AG04450 (cell line): ENCODE data around the gene SHB. TPM values are rescaled to one million over a fixed set of nuclear protein-coding genes. Genes with fewer than 3 reads are reported as not detected.

Source experiments
- CTCF ChIA-PET: fragments of 300-600, 350-600 bp; formaldehyde crosslinking; extraction: SDS; loops from one replicate; lab custom pipeline; 2022; ENCODE audit warnings: antibody characterized with exemption, inconsistent platforms; lab: Charles Lee
- POLR2A ChIA-PET: fragments of 350-600 bp; formaldehyde crosslinking; extraction: SDS; loops from one replicate; lab custom pipeline; 2021; ENCODE audit warnings: antibody characterized with exemption, inconsistent platforms; lab: Yijun Ruan, JAX
- DNase-seq: peaks from one replicate; pipeline ENCODE4 v3.0.0-alpha.2; 2011; ENCODE audit warnings: low read depth, low spot score
- H3K27ac ChIP-seq: one replicate; pipeline ENCODE4 v1.5.1; 2012; ENCODE audit warnings: low read depth, low read length, control low read depth
- H3K27me3 ChIP-seq: one replicate; pipeline ENCODE4 v1.6.0; 2012; ENCODE audit warnings: low read length; ENCODE audit not compliant: control insufficient read depth, insufficient read depth
- H3K4me3 ChIP-seq: 2 replicates; pipeline ENCODE4 v1.5.1; 2011; ENCODE audit warnings: mild to moderate bottlenecking, low read depth, low read length, control low read depth
- H3K9me3 ChIP-seq: 2 replicates; pipeline ENCODE4 v1.5.1; 2012; ENCODE audit warnings: low read length; ENCODE audit not compliant: control insufficient read depth, insufficient read depth
- polyA plus RNA-seq: library from polyadenylated mRNA; depleted of rRNA; stranded (reverse); fragments of >200 nt; gene quantifications from 2 replicates; pipeline ENCODE4 v1.2.3, GENCODE V29; 2011
- TF ChIP-seq, protein P1 (sequence below): IDR thresholded peaks from 2 replicates; pipeline ENCODE4 v1.5.1; 2011; ENCODE audit warnings: low read depth, low read length, control low read depth, inconsistent platforms

Gene SHB
- polyA plus RNA-seq, 1 experiment = 16.7 TPM

DNA sequence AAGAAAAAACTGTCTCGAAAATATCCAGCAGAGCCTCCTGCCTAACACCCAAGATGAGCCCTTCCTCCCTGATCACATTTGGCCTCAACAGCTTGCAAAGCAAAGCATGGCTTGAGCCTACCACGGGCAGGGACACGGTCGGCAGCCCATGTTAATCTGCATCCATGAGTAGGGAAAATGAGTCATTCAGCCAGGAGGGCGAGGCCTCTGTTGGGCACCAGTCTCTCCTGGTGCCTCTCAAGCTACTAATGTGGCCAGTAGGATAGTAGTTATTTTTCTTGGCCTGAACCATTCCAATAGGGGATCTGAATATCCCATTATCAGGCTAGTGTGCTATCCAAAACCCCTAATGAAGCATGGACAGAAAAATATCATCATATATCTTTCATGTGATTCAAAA lies 43.0 kb upstream of the SHB start:
- peaks cover 41% of the 10 kb centered on the region for H3K27me3 ChIP-seq
- POLR2A ChIA-PET = no interaction called here
- H3K4me3 ChIP-seq = no peak overlapping the region
- TF ChIP-seq, protein P1, sequence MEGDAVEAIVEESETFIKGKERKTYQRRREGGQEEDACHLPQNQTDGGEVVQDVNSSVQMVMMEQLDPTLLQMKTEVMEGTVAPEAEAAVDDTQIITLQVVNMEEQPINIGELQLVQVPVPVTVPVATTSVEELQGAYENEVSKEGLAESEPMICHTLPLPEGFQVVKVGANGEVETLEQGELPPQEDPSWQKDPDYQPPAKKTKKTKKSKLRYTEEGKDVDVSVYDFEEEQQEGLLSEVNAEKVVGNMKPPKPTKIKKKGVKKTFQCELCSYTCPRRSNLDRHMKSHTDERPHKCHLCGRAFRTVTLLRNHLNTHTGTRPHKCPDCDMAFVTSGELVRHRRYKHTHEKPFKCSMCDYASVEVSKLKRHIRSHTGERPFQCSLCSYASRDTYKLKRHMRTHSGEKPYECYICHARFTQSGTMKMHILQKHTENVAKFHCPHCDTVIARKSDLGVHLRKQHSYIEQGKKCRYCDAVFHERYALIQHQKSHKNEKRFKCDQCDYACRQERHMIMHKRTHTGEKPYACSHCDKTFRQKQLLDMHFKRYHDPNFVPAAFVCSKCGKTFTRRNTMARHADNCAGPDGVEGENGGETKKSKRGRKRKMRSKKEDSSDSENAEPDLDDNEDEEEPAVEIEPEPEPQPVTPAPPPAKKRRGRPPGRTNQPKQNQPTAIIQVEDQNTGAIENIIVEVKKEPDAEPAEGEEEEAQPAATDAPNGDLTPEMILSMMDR = no peak
- H3K9me3 ChIP-seq = no peaks in the 10 kb centered on the region
- DNase-seq = no peak
- CTCF ChIA-PET = interaction anchor here (1.3 to 2.9 kb wide), 2 partner anchors 24 to 48 kb away, joined by 4 to 10 read pairs; no protein-coding TSS in a partner anchor
- H3K27ac ChIP-seq = no peak overlapping the region

- no peak for DNase-seq
- no peaks in the 10 kb centered on the region for H3K9me3 ChIP-seq
- H3K27me3 ChIP-seq = peaks cover 39% of the 10 kb centered on the region
- POLR2A ChIA-PET = no interaction called here
- CTCF ChIA-PET = no interaction called here
- TF ChIP-seq, protein P1 = no peak
- H3K27ac ChIP-seq = no peak overlapping the region
- no peak overlapping the region for H3K4me3 ChIP-seq
These were observed 41.4 kb upstream of the SHB start for GRCh38 chr9:38110476-38110875.

- H3K4me3 ChIP-seq = no peak overlapping the region
- H3K27me3 ChIP-seq = peaks cover 32% of the 10 kb centered on the region
- TF ChIP-seq, protein P1 = no peak
- CTCF ChIA-PET = interaction anchor here (0.8 kb wide), 1 partner anchor 20 kb away, joined by 3 read pairs; no protein-coding TSS in a partner anchor
- no peak for DNase-seq
- no peak overlapping the region for H3K27ac ChIP-seq
- H3K9me3 ChIP-seq = no peaks in the 10 kb centered on the region
- POLR2A ChIA-PET = no interaction called here
These were observed 40.6 kb upstream of the SHB start for GRCh38 chr9:38109601-38110000.

DNA sequence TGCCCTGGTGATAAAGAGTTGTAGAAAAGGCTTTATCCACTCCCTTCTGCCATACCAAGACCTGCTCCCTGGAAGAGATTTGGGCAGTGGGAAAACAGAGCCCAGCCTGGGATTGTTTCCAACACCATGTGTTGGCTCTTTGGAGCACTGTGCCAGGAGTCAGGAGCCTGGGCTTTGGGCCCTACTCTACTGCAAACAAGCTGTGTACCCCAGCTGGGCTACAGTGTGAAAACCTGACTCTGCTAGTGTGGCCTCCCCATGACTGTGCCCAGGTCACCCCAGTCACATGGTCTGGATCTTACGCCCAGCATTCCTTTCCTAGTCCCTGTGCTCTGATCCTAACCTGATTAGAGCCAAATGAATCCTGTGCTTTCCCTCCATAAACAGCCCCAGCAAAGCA lies 39.3 kb upstream of the SHB start:
- POLR2A ChIA-PET = no interaction called here
- TF ChIP-seq, protein P1 = no peak

DNA sequence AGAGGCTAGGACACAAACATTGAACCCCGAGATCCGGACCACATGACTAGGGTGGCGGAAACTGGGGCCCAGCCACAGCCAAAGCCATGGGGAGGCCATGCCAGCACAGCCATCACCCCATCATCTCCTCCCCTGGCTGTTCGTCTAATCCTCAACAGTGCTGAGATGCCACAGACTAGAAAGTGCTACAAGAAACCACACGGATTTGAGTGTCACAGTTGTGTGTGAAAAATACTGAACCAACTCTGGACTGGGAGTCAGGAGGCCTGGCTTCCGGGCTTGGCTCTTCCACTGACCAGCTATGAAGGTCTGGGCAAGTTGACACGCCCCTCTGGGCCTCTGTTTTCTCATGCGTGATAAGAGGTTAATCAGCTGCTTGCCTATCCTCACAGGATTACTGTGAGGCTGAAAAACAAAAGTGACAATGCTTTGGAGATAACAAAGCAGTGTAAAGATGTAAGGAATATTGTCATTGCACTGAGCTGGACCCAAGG lies 38.8 kb upstream of the SHB start:
- CTCF ChIA-PET = interaction anchor here (1.1 to 1.4 kb wide), 2 partner anchors 53 to 194 kb away, joined by 4 read pairs; no protein-coding TSS in a partner anchor

More for the DNA sequence above, 39.3 kb upstream of the SHB start:
- no peak for DNase-seq
- Histone ChIP-seq H3K4me3 (no peak overlapping the region), H3K27me3 (peaks cover 30% of the 10 kb centered on the region), H3K9me3 (no peaks in the 10 kb centered on the region), H3K27ac (no peak overlapping the region)
- CTCF ChIA-PET = interaction anchor here (1.1 to 1.4 kb wide), 2 partner anchors 52 to 195 kb away, joined by 4 read pairs; no protein-coding TSS in a partner anchor

More for the DNA sequence above, 38.8 kb upstream of the SHB start:
- Histone ChIP-seq H3K4me3 (no peak overlapping the region), H3K9me3 (no peaks in the 10 kb centered on the region), H3K27me3 (peaks cover 27% of the 10 kb centered on the region), H3K27ac (no peak overlapping the region)
- TF ChIP-seq, protein P1 = no peak
- POLR2A ChIA-PET = no interaction called here
- no peak for DNase-seq
